ENCODE data around the gene HECW1.

GRCh38 chr7:43560742-43561330 is 448.4 kb downstream of the HECW1 start:
- TF ChIP-seq POLR2AphosphoS5 (IDR thresholded peaks at IDR 0.05; ENCODE audit: low read depth) (no peak), CTCF (conservative IDR thresholded peaks at IDR 0.05; ENCODE audit: low read depth in 2 of 2) (no peak), ETS1 (IDR thresholded peaks at IDR 0.05) (no peak)
